Measurements from ENCODE around the gene TAPT1.

DNA sequence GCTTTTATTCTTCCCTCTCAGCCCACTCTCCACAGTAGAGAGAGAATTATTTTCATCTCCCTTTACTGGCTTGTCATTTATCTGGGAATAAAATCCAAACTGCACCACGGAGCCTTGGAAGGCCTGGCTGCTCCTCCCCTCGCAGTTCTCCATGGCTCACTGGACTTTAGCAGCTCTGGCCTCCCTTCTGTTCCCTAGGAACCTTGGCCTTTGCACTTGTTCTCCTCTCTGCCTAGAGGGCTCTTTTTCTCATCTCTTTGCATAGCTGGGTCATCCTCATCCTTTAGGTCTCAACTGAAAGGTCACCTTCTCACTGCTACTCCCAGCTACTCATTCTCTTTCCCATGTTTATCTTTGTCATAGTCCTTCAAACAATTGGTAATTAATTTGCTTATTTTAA, 31.3 kb upstream of the TAPT1 start:
- TF ChIP-seq BCL11A (tag by site-specific recombination; IDR thresholded peaks at IDR 0.05; ENCODE audit: low read depth), result no peak
- no peak for TF ChIP-seq ZNF335 (tag by site-specific recombination; conservative IDR thresholded peaks at IDR 0.05)
- no peak for TF ChIP-seq CTCF (tag by site-specific recombination; IDR thresholded peaks at IDR 0.05)
- TF ChIP-seq ZNF223 (tag by site-specific recombination; IDR thresholded peaks at IDR 0.05), result no peak

Data from HEK293 (cell line).